ENCODE measurements around the gene TMC7.
"Not testable (repeated sequence)": the region's sequence is repeated elsewhere in the genome, so short reads cannot be mapped to it uniquely, and the experiment has no call there.

TMC7 gene

GRCh38 chr16:18979936-18980335 is 3.8 kb upstream of the TMC7 start:
- no peak for DNase-seq (ENCODE audit: low read depth in 4 of 4, low spot score in 1 of 4)

GRCh38 chr16:18984435-18985005 is 786 bp downstream of the TMC7 start:
- no peak for DNase-seq (ENCODE audit: low read depth in 4 of 4, low spot score in 1 of 4)

DNA sequence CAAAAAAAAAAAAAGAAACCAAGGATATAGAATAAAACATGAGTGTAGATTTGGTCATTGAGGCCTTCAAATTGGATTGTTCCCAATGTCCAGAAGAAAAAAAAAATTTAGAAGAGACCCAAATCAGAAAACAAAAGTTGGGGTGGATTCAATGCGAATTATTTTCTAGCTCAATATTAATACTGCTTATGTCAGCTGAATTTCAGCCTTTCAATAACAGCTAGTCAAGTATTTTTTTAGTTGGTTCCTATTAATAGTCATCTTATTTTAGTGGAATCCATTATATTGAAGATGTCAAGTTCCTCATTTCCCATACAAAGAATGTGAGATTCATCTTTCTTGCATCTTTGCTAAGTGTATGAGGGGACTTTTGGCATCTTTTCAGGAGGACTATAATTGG is 1.5 kb downstream of the TMC7 start:
- DNase-seq (ENCODE audit: low read depth in 4 of 4, low spot score in 1 of 4), result not testable (repeated sequence)

- not testable (repeated sequence) for DNase-seq (ENCODE audit: low read depth in 4 of 4, low spot score in 1 of 4)
These were observed 8.0 kb downstream of the TMC7 start for GRCh38 chr16:18991731-18992130.

DNA sequence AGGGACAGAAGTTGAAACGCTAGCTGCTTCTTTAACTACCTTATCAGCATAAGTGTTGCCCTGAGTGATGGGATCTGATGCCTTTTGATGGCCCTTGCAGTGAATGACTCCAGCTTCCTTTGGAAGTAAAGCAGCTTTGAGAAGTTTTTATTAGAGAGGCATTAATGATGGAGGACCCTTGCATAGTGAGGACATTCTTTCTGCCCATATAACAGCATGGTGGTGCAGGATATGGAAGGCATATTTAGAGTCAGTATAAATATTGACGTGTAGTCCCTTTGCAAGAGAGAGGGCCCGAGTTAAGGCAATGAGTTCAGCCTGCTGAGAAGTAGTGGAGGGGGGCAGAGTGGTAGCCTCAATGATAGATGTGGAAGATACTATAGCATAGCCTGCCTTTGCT is 9.8 kb downstream of the TMC7 start:
- not testable (repeated sequence) for DNase-seq (ENCODE audit: low read depth in 4 of 4, low spot score in 1 of 4)

DNA sequence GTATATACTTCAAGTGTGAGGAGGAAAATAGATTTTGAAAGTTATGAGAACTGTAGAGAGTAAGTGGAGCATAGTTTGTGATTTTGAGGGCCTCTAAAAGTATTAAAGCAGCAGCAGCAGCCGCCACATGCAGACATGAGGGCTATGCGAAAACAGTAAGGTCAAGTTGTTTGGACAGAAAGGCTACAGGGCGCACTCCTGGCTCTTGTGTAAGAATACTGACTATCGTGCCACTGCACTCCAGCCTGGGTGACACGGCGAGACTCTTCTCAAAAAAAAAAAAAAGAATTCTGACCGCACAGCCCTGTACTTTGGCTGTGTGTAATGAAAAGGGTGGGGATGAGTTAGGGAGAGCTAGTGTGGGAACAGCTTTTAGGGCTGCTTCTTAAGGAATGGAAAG is 10.4 kb downstream of the TMC7 start:
- DNase-seq (ENCODE audit: low read depth in 4 of 4, low spot score in 1 of 4), result not testable (repeated sequence)

- DNase-seq (ENCODE audit: low read depth in 4 of 4, low spot score in 1 of 4), result not testable (repeated sequence)
These were observed 11.7 kb downstream of the TMC7 start for GRCh38 chr16:18995406-18995805.

DNA sequence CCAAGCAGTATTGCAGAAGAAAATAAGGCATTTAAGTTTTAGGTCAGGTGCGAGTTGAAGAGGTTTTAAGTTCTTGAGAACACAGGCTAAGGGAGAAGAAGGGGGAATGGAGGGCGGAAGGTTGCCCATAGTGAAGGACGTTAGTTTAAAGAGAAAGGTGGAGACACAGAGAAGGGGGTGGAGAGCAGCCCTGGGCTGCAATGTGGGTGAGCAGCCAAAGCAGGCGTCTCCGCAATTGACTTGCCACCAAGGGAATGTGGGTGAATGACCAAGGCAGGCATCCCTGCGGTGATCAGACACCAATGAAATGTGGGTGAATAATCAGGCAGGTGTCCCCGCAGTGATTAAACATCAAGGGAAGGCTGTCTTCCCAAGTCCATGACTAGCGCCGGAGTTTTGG is 12.8 kb downstream of the TMC7 start:
- DNase-seq (ENCODE audit: low read depth in 4 of 4, low spot score in 1 of 4), result not testable (repeated sequence)

DNA sequence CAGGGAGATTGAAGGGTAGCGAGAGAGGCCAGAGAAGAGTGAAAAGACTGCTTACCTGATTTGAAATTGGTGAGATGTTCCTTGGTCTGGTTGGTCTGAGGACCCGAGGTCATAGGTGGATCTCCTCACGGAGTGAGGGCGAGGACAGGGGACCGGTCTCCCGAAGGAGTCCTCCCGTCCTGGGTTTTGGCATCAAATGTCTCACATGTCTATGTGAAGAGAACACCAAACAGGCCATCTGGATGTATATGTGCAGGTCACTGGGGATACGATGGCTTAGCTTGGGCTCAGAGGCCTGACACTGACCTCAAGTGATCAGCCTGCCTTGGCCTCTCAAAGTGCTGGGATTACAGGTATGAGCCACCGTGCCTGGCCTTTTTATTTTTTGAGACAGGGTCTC is 13.3 kb downstream of the TMC7 start:
- not testable (repeated sequence) for DNase-seq (ENCODE audit: low read depth in 4 of 4, low spot score in 1 of 4)

DNA sequence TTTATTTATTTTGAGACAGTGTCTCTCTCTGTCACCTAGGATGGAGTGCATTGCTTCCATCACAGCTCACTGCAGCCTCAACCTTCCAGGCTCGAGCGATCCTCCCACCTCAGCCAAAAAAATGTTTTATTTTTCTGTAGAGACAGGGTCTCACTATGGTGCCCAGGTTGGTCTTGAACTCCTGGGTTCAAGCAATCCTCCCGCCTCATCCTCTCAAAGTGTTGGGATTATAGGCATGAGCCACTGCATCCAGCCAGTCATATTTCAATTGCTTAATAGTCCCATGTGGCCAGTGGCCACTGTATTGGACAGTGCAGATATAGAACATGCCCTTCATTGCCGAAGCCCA is 15.3 kb downstream of the TMC7 start:
- DNase-seq (ENCODE audit: low read depth in 4 of 4, low spot score in 1 of 4), result no peak

GRCh38 chr16:19001788-19002187 is 18.1 kb downstream of the TMC7 start:
- DNase-seq (ENCODE audit: low read depth in 4 of 4, low spot score in 1 of 4), result no peak

DNA sequence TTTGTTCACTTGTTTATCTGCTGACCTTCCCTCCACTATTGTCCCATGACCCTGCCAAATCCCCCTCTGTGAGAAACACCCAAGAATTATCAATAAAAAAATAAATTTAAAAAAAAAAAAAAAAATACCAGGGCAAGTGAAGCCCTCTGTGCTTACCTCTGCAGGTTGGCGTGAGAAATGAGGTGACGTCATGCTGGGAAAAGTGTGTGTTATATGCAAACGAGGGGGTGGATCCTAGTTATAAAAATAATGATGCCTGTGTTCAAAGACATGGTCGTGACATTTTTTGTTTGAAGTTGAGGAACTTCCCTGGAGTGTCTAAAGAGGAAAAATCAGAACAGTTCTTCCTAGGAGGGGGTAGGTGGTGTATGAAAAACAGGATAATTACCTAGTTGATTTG is 20.2 kb downstream of the TMC7 start:
- DNase-seq (ENCODE audit: low read depth in 4 of 4, low spot score in 1 of 4), result no peak

GRCh38 chr16:19005561-19006445 is 22.1 kb downstream of the TMC7 start:
- DNase-seq (ENCODE audit: low read depth in 4 of 4, low spot score in 1 of 4), result no peak

DNA sequence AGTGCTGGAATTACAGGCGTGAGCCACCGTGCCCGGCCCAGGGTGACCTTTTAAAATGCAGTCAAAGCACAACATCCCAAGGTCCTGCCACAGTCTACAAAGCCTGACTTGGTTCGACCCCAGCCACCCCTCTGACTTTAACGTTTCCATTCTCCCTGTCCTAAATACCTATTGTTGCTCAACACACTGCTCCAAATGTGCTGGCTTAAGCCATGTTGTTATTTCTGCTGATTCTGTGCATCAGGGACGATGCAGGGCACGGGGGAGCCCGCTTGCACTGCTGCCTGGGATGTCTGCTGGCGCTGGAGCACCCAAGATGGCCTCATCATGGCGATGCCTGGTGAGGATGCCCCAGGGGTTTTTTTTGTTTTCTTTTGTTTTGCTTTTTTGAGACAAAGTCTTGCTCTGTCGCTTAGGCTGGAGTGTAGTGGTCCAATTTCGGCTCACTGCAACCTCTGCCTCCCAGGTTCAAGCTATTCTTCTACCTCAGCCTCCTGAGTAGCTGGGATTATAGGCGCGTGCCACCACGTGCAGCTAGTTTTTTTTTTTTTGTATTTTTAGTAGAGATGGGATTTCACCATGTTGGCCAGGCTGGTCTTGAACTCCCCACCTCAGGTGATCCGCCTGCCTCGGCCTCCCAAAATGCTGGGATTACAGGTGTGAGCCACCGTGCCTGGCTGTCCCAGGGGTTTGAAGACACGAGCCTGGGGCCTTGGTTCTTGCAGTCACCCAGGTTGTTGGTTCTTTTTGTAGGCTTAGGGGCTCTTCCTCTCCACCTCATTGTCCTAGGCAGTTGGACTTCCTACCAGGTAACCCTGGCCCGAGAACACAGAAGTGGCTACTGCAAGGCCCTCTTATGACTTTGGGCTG is 22.9 kb downstream of the TMC7 start:
- no peak for DNase-seq (ENCODE audit: low read depth in 4 of 4, low spot score in 1 of 4)

- DNase-seq (ENCODE audit: low read depth in 4 of 4, low spot score in 1 of 4), result no peak
These were observed 24.8 kb downstream of the TMC7 start for GRCh38 chr16:19008245-19009169.

DNA sequence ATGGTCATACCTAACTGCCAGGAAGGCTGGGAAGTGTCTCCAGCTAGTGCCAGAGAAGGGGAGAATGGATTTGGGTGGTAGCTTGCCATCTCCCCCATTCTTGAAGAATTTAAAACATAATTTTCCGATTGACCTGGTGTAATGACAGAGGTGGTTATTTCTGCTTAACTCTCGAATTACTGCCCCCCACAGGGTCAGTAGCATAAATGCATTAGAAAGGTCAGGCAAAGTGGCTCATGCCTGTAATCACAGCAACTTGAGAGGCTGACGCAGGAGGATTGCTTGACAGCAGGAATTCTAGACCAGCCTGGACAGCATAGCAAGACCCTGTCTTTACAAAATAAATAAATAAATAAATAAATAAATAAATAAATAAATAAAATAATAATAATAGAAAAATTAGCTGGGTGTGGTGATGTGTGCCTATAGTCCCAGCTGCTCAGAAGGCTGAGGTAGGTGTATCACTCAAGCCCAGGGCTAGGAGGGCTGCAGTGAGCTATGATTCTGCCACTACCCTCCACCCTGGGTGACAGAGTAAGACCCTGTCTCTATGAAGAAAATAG is 27.5 kb downstream of the TMC7 start:
- DNase-seq (ENCODE audit: low read depth in 4 of 4, low spot score in 1 of 4), result no peak

GRCh38 chr16:19014461-19014860 is 30.7 kb downstream of the TMC7 start:
- no peak for DNase-seq (ENCODE audit: low read depth in 4 of 4, low spot score in 1 of 4)

GRCh38 chr16:19017179-19017578 is 33.4 kb downstream of the TMC7 start:
- DNase-seq (ENCODE audit: low read depth in 4 of 4, low spot score in 1 of 4), result no peak

GRCh38 chr16:19020689-19021088 is 37.0 kb downstream of the TMC7 start:
- no peak for DNase-seq (ENCODE audit: low read depth in 4 of 4, low spot score in 1 of 4)

DNA sequence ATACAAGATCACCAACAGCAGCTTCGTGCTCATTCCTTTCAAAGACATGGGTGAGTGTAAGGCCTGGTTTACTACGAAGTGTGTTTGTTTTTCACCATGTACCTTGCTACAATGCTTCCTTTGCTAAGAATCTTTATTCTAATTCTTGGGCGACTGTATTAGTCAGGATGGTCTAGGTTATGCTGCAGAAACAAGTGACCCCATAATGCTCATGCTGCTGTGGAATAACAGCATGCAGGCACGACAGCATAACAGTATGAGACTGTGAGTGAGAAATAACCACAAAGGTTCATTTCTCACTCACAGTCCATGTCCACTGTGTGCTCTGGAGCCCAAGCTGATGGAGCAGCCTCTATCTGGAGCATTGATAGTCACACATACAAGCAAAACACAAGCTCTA is 38.0 kb downstream of the TMC7 start:
- DNase-seq (ENCODE audit: low read depth in 4 of 4, low spot score in 1 of 4), result no peak
